Calu3 (cell line): ENCODE measurements around the gene MAGI1. TPM values are rescaled to one million over a fixed set of nuclear protein-coding genes. Genes with fewer than 3 reads are reported as not detected.

Source experiments
- BruUV-seq: library from RNA; stranded (reverse); fragments of 400-500 nt; replicated peaks from 2 replicates; lab custom pipeline; 2021; lab: Mats Ljungman, UMichigan
- CTCF ChIA-PET: fragments of 300-600 bp; sonication (Branson Sonifier 250); formaldehyde crosslinking; loops from one replicate; lab custom pipeline; 2022; ENCODE audit warnings: antibody characterized with exemption; lab: Charles Lee
- DNase-seq: peaks from one replicate; pipeline ENCODE4 v3.0.0; 2022
- H3K27ac Mint-ChIP-seq: one replicate; pipeline ENCODE4 v1.8.0; 2022; ENCODE audit warnings: mixed read lengths; ENCODE audit not compliant: unreplicated experiment
- H3K27me3 Mint-ChIP-seq: one replicate; pipeline ENCODE4 v1.8.0; 2022; ENCODE audit warnings: mixed read lengths; ENCODE audit not compliant: unreplicated experiment
- H3K36me3 Mint-ChIP-seq: one replicate; pipeline ENCODE4 v1.8.0; 2022; ENCODE audit warnings: mild to moderate bottlenecking, moderate library complexity, mixed read lengths; ENCODE audit not compliant: insufficient read depth, unreplicated experiment
- H3K4me1 Mint-ChIP-seq: one replicate; pipeline ENCODE4 v1.8.0; 2022; ENCODE audit warnings: mild to moderate bottlenecking, low read depth, mixed read lengths; ENCODE audit not compliant: unreplicated experiment
- H3K4me3 Mint-ChIP-seq: one replicate; pipeline ENCODE4 v1.8.0; 2022; ENCODE audit warnings: mild to moderate bottlenecking, low read depth, moderate library complexity, mixed read lengths; ENCODE audit not compliant: unreplicated experiment
- H3K9me3 Mint-ChIP-seq: one replicate; pipeline ENCODE4 v1.8.0; 2022; ENCODE audit warnings: low read depth, mixed read lengths; ENCODE audit not compliant: unreplicated experiment
- CTCF ChIP-seq: fragments of 200-600 bp; IDR thresholded peaks from one replicate; pipeline ENCODE4 v1.8.0; 2022; ENCODE audit warnings: antibody characterized with exemption; ENCODE audit not compliant: unreplicated experiment
- intact Hi-C: fragments of 100-400 bp; cut with micrococcal nuclease; formaldehyde crosslinking; loops from one replicate; pipeline ENCODE4 v1.10.0; 2022; ENCODE audit not compliant: unreplicated experiment
- total RNA-seq: library from RNA; stranded (reverse); gene quantifications from 2 replicates; pipeline ENCODE4 v1.2.3, GENCODE V29; 2022

Gene MAGI1
- total RNA-seq, 1 experiment from 2014 or later, result 76.4 TPM

- no peak overlapping the region for H3K27ac Mint-ChIP-seq
- DNase-seq, result no peak
- intact Hi-C loops, result loop anchor here (10.0 kb wide), 1 partner anchor 334 kb away; no protein-coding TSS in a partner anchor
- no peaks in the 10 kb centered on the region for H3K9me3 Mint-ChIP-seq
- peaks cover 7% of the 10 kb centered on the region for H3K36me3 Mint-ChIP-seq
- H3K27me3 Mint-ChIP-seq, result no peaks in the 10 kb centered on the region
- CTCF ChIA-PET, result no interaction called here
- H3K4me1 Mint-ChIP-seq, result peaks cover 25% of the 10 kb centered on the region
- H3K4me3 Mint-ChIP-seq, result no peak overlapping the region
- BruUV-seq, result no TSS peak
- TF ChIP-seq CTCF, result no peak
Observed at GRCh38 chr3:65678516-65678915, 360.2 kb downstream of the MAGI1 start.

- DNase-seq, result no peak
- CTCF ChIA-PET, result no interaction called here
- no peak for TF ChIP-seq CTCF
- Mint-ChIP-seq H3K4me3 (no peak overlapping the region), H3K9me3 (no peaks in the 10 kb centered on the region), H3K4me1 (peaks cover 25% of the 10 kb centered on the region), H3K27ac (no peak overlapping the region), H3K36me3 (peaks cover 7% of the 10 kb centered on the region), H3K27me3 (no peaks in the 10 kb centered on the region)
- no TSS peak for BruUV-seq
- intact Hi-C loops, result loop anchor here (10.0 kb wide), 1 partner anchor 333 kb away; no protein-coding TSS in a partner anchor
Observed at GRCh38 chr3:65677486-65678010, 361.2 kb downstream of the MAGI1 start.

GRCh38 chr3:65676580-65676979, 362.1 kb downstream of the MAGI1 start:
- TF ChIP-seq CTCF, result no peak
- no peaks in the 10 kb centered on the region for H3K9me3 Mint-ChIP-seq
- H3K27me3 Mint-ChIP-seq, result no peaks in the 10 kb centered on the region
- peaks cover 25% of the 10 kb centered on the region for H3K4me1 Mint-ChIP-seq
- intact Hi-C loops, result loop anchor here (10.0 kb wide), 1 partner anchor 332 kb away; no protein-coding TSS in a partner anchor
- BruUV-seq, result no TSS peak
- DNase-seq, result no peak
- H3K36me3 Mint-ChIP-seq, result peaks cover 7% of the 10 kb centered on the region
- no peak overlapping the region for H3K27ac Mint-ChIP-seq
- CTCF ChIA-PET, result no interaction called here
- H3K4me3 Mint-ChIP-seq, result no peak overlapping the region

- Mint-ChIP-seq H3K4me1 (peaks cover 25% of the 10 kb centered on the region), H3K27ac (no peak overlapping the region), H3K4me3 (no peak overlapping the region), H3K27me3 (no peaks in the 10 kb centered on the region), H3K36me3 (peaks cover 7% of the 10 kb centered on the region), H3K9me3 (no peaks in the 10 kb centered on the region)
- no TSS peak for BruUV-seq
- no peak for TF ChIP-seq CTCF
- CTCF ChIA-PET, result no interaction called here
- intact Hi-C loops, result loop anchor here (10.0 kb wide), 1 partner anchor 330 kb away; no protein-coding TSS in a partner anchor
- DNase-seq, result no peak
Observed at GRCh38 chr3:65675011-65675410, 363.7 kb downstream of the MAGI1 start.
